ENCODE measurements around the gene TNS1. TPM values are rescaled to one million over a fixed set of nuclear protein-coding genes. Genes with fewer than 3 reads are reported as not detected.

TNS1 gene
- total RNA-seq, 1 donor from 2014 or later = 11.6 TPM

DNA sequence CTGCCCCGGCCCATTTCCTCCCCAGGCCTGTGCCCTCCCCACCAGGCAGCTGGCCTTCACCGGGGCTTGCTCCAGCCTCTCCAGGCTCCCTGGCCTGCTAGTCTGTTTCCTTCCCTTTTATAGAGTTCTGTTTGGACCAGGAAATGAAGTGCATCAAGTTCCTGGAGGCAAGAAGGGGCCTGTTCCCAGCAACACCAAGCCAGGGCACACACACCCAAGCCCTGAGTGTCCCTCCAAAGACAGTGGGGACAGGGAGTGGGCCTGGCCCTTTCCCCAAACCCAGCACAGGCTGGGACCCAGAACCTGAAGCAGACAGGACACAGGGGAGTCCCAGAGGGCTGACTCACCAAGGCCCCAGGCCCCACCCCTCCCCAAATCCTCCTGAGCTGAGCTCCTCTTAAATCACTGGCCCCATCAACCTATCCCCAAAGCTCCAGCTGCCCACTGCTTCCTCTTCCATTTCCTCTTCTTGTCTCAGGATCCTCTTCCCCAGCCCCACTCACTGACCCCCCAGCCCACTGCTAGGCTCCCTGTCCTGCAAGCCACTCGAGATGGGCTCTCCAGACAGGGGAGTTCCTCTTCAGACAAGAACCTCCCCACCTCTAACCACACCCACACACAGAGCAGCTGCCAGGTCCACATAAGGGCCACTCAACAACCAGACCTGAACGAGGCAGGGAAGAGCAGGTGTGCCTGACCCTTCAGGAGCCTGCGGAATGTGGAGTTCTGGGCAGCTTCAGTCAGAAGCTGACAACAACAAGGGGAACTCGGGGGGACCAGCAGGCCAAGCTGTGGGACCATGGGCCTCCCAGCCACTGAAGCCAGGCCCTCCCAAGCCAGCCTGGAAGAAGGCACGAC is 74.2 kb downstream of the TNS1 start:
- H3K9me3 Mint-ChIP-seq (ENCODE audit: unreplicated experiment) = no peaks in the 10 kb centered on the region
- H3K4me3 Mint-ChIP-seq (ENCODE audit: unreplicated experiment) = no peak overlapping the region
- no peak for TF ChIP-seq CTCF (IDR thresholded peaks at IDR 0.05; ENCODE audit: unreplicated experiment)
- H3K36me3 Mint-ChIP-seq (ENCODE audit: low read depth, unreplicated experiment) = peaks cover 9% of the 10 kb centered on the region
- peak overlapping the region; percentile 86 for H3K27ac Mint-ChIP-seq (ENCODE audit: unreplicated experiment)
- H3K27me3 Mint-ChIP-seq (ENCODE audit: unreplicated experiment) = peaks cover 13% of the 10 kb centered on the region
- H3K4me1 Mint-ChIP-seq (ENCODE audit: unreplicated experiment) = peaks cover 44% of the 10 kb centered on the region
- no peak for DNase-seq (ENCODE audit: low spot score)

DNA sequence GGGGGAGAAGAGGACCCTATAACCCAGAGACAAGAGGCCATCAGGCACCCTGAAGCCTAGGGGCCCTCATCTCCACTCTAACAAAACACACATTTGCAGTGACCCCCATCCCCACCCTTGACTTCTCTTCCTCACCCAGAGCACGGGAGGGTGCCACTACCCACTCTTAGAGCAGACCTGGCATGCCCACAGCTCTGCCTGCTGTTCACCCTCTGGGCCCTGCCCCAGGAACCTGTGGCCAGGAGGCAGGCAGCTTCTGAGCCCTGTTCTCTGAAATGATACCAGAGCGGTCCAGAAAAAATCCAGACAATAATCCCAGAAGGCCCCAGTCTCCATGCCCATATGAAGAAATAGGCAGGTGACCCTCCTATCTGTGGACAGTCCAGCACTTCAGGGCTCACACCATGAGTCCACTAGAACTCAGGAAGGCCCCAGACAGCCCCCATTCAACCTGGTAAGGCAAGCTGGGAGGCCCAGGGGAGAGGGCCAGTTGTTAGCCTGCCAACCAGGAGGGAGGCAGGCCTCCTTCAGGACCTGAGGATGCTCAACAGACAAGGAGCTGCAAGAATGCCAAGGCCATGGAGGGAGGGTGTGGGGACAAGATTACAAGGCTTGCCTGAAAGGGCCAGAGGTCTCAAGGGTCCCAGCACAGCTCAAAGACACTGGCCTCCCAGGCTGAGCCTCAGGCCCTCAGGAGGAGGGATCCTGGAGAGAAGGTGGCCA is 75.0 kb downstream of the TNS1 start:
- peaks cover 9% of the 10 kb centered on the region for H3K36me3 Mint-ChIP-seq (ENCODE audit: low read depth, unreplicated experiment)
- peaks cover 13% of the 10 kb centered on the region for H3K27me3 Mint-ChIP-seq (ENCODE audit: unreplicated experiment)
- no peak overlapping the region for H3K4me3 Mint-ChIP-seq (ENCODE audit: unreplicated experiment)
- H3K27ac Mint-ChIP-seq (ENCODE audit: unreplicated experiment) = no peak overlapping the region
- H3K9me3 Mint-ChIP-seq (ENCODE audit: unreplicated experiment) = no peaks in the 10 kb centered on the region
- DNase-seq (ENCODE audit: low spot score) = no peak
- H3K4me1 Mint-ChIP-seq (ENCODE audit: unreplicated experiment) = peaks cover 45% of the 10 kb centered on the region
- TF ChIP-seq CTCF (IDR thresholded peaks at IDR 0.05; ENCODE audit: unreplicated experiment) = no peak

DNA sequence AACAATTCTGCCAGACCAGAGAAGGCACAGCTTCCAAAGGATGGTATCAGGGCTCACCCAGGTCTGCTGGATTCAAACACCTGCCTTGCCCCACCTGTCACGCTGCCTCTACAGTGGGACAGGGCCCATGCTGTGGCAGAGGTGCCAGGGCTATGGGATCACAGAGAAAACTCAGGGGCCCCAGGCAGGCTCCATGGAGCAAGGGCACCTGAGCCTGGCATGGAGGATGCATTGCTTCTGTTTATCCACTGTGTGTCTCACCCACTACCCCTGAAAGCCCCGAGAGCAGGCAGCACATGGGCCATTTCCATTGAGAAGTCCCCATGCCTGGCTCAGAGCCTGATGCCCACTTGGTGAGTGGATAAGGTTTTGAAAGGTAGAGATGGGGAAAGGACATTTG is 76.0 kb downstream of the TNS1 start:
- TF ChIP-seq CTCF (IDR thresholded peaks at IDR 0.05; ENCODE audit: unreplicated experiment) = no peak

DNA sequence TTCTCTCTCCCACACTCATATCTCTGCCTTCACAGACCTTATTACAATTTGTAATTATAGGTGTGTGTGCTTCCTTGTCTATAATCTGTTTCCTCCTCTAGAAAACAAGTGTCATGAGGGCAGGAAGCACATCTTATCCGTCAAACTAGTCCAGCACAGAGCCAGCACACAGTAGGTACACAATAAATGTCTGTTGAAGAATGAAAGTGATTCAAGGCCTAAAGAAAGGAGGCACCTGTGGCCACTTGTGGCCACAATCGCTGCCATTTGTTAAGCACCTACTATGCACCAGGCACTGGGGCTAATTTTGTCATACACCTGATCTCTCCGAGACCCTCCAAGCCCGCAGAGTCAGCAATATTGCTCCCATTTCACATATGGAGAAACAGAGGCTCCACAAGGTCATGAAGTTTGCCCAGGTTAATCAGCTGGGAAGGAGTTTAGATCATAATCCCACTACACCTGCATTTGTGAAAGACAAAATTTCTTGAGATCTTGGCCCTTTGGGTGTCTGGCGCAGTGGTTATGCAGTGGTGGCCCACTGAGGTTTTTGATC is 78.4 kb downstream of the TNS1 start:
- TF ChIP-seq CTCF (IDR thresholded peaks at IDR 0.05; ENCODE audit: unreplicated experiment) = no peak

More for the DNA sequence above, 76.0 kb downstream of the TNS1 start:
- Mint-ChIP-seq H3K27me3 (ENCODE audit: unreplicated experiment) (peaks cover 14% of the 10 kb centered on the region), H3K4me3 (ENCODE audit: unreplicated experiment) (peak overlapping the region; percentile 12), H3K9me3 (ENCODE audit: unreplicated experiment) (no peaks in the 10 kb centered on the region), H3K36me3 (ENCODE audit: low read depth, unreplicated experiment) (peaks cover 9% of the 10 kb centered on the region), H3K4me1 (ENCODE audit: unreplicated experiment) (peaks cover 43% of the 10 kb centered on the region), H3K27ac (ENCODE audit: unreplicated experiment) (peak overlapping the region; percentile 48)
- no peak for DNase-seq (ENCODE audit: low spot score)

More for the DNA sequence above, 78.4 kb downstream of the TNS1 start:
- Mint-ChIP-seq H3K27me3 (ENCODE audit: unreplicated experiment) (peaks cover 15% of the 10 kb centered on the region), H3K36me3 (ENCODE audit: low read depth, unreplicated experiment) (peaks cover 9% of the 10 kb centered on the region), H3K9me3 (ENCODE audit: unreplicated experiment) (no peaks in the 10 kb centered on the region), H3K4me1 (ENCODE audit: unreplicated experiment) (peaks cover 37% of the 10 kb centered on the region), H3K4me3 (ENCODE audit: unreplicated experiment) (peak overlapping the region; percentile 15), H3K27ac (ENCODE audit: unreplicated experiment) (no peak overlapping the region)
- DNase-seq (ENCODE audit: low spot score) = no peak

All from endothelial cell (in vitro differentiated cells).